Measurements from ENCODE around the gene TPGS1.

DNA sequence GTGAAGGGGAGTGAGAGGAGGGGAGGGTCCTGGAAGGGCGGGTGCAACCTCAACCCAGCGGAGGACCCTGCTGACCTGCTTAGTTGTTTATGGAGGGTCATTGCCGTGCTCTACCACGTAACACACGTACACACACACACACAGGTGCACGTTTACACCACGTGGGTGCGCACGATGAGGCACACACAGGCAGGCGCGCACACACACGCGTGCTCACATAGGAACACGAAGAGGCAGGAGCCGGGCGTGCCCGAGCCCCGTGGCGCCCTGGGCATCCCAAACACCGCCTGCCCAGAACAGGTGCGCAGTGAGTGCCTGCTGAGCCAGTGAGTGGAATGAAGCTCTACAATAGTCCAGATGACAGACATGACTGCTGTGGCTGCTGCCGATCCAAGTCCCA lies 22.2 kb upstream of the TPGS1 start:
- TF ChIP-seq EZH2 (IDR thresholded peaks at IDR 0.05; ENCODE audit: borderline replicate concordance, low read length) = no peak
- TF ChIP-seq CTCF (IDR thresholded peaks at IDR 0.05; ENCODE audit: low read length) = no peak

Data from OCI-LY1 (cell line).